H9 (cell line): ENCODE results near the gene TXNDC8. TPM values are rescaled to one million over a fixed set of nuclear protein-coding genes. Genes with fewer than 3 reads are reported as not detected.

Experiments used
- DNase-seq: peaks from one replicate; pipeline ENCODE4 v3.0.0-alpha.2; 2017
- H2AFZ ChIP-seq: one replicate; pipeline ENCODE4 v1.6.1; 2013; ENCODE audit warnings: mild to moderate bottlenecking, low read length, control low read depth, moderate library complexity
- H2AK5ac ChIP-seq: 2 replicates; pipeline ENCODE4 v1.6.1; 2013; ENCODE audit warnings: low read length, control low read depth, mixed read lengths; ENCODE audit not compliant: insufficient read length
- H2BK120ac ChIP-seq: one replicate; pipeline ENCODE4 v1.6.1; 2013; ENCODE audit warnings: low read depth, mild to moderate bottlenecking, low read length, control low read depth, inconsistent platforms; ENCODE audit not compliant: poor library complexity, severe bottlenecking
- H2BK12ac ChIP-seq: 2 replicates; pipeline ENCODE4 v1.6.1; 2013; ENCODE audit warnings: low read length, control low read depth, mixed read lengths, low read depth; ENCODE audit not compliant: insufficient read length
- H2BK15ac ChIP-seq: 2 replicates; pipeline ENCODE4 v1.6.1; 2013; ENCODE audit warnings: low read depth, low read length, control low read depth
- H2BK20ac ChIP-seq: one replicate; pipeline ENCODE4 v1.6.1; 2013; ENCODE audit warnings: low read depth, mild to moderate bottlenecking, low read length, control low read depth, inconsistent platforms; ENCODE audit not compliant: poor library complexity, severe bottlenecking
- H2BK5ac ChIP-seq: 2 replicates; pipeline ENCODE4 v1.6.1; 2013; ENCODE audit warnings: low read length, control low read depth, mixed read lengths; ENCODE audit not compliant: insufficient read length
- H3K14ac ChIP-seq: 2 replicates; pipeline ENCODE4 v1.6.1; 2013; ENCODE audit warnings: low read length, control low read depth; ENCODE audit not compliant: insufficient read depth
- H3K18ac ChIP-seq: 2 replicates; pipeline ENCODE4 v1.6.1; 2013; ENCODE audit warnings: low read depth, mild to moderate bottlenecking, mixed read lengths, low read length, control low read depth; ENCODE audit not compliant: insufficient read length
- H3K23ac ChIP-seq: 2 replicates; pipeline ENCODE4 v1.6.1; 2013; ENCODE audit warnings: low read length, control low read depth, mixed read lengths, low read depth; ENCODE audit not compliant: insufficient read length
- H3K23me2 ChIP-seq: 2 replicates; pipeline ENCODE4 v1.6.1; 2013; ENCODE audit warnings: low read depth, mild to moderate bottlenecking, mixed read lengths, low read length, control low read depth; ENCODE audit not compliant: insufficient read length, poor library complexity, severe bottlenecking
- H3K27ac ChIP-seq: 2 replicates; pipeline ENCODE4 v1.5.1; 2013; ENCODE audit warnings: low read length, control low read depth, mixed read lengths, low read depth; ENCODE audit not compliant: insufficient read length
- H3K27me3 ChIP-seq: 2 replicates; pipeline ENCODE4 v1.6.1; 2013; ENCODE audit warnings: low read length, control low read depth, inconsistent platforms; ENCODE audit not compliant: insufficient read depth
- H3K4ac ChIP-seq: 2 replicates; pipeline ENCODE4 v1.6.1; 2013; ENCODE audit warnings: low read depth, mild to moderate bottlenecking, control low read depth, inconsistent platforms, low read length, moderate library complexity
- H3K4me1 ChIP-seq: 2 replicates; pipeline ENCODE4 v1.6.1; 2013; ENCODE audit warnings: low read length, control low read depth, inconsistent platforms; ENCODE audit not compliant: insufficient read depth
- H3K4me2 ChIP-seq: 2 replicates; pipeline ENCODE4 v1.6.1; 2013; ENCODE audit warnings: low read length, control low read depth, mixed read lengths; ENCODE audit not compliant: insufficient read length, insufficient read depth
- H3K56ac ChIP-seq: 2 replicates; pipeline ENCODE4 v1.6.1; 2013; ENCODE audit warnings: low read depth, mild to moderate bottlenecking, mixed read lengths, low read length, control low read depth; ENCODE audit not compliant: insufficient read length
- H3K79me1 ChIP-seq: 2 replicates; pipeline ENCODE4 v1.6.1; 2013; ENCODE audit warnings: low read depth, mild to moderate bottlenecking, moderate library complexity, low read length, control low read depth, inconsistent platforms; ENCODE audit not compliant: insufficient read depth, poor library complexity, severe bottlenecking
- H3K79me2 ChIP-seq: 2 replicates; pipeline ENCODE4 v1.6.1; 2013; ENCODE audit warnings: low read length, control low read depth, inconsistent platforms; ENCODE audit not compliant: insufficient read depth
- H3K9ac ChIP-seq: 2 replicates; pipeline ENCODE4 v1.6.1; 2013; ENCODE audit warnings: low read length, control low read depth, mixed read lengths; ENCODE audit not compliant: insufficient read length; ENCODE audit errors: extremely low read depth
- H3K9me3 ChIP-seq: one replicate; pipeline ENCODE4 v1.6.1; 2013; ENCODE audit warnings: low read depth, low read length, inconsistent platforms; ENCODE audit not compliant: control insufficient read depth
- H3T11ph ChIP-seq: one replicate; pipeline ENCODE4 v1.6.1; 2013; ENCODE audit warnings: mild to moderate bottlenecking, low read length, control low read depth, inconsistent platforms
- H4K20me1 ChIP-seq: one replicate; pipeline ENCODE4 v1.6.1; 2013; ENCODE audit not compliant: control insufficient read depth, insufficient read length, insufficient read depth
- H4K5ac ChIP-seq: 2 replicates; pipeline ENCODE4 v1.6.1; 2013; ENCODE audit warnings: low read depth, mild to moderate bottlenecking, mixed read lengths, low read length, control low read depth; ENCODE audit not compliant: insufficient read length
- H4K8ac ChIP-seq: replicated peaks from 2 replicates; pipeline ENCODE4 v1.6.1; 2013; ENCODE audit warnings: low read length, control low read depth, mixed read lengths, low read depth; ENCODE audit not compliant: insufficient read length
- H4K91ac ChIP-seq: 2 replicates; pipeline ENCODE4 v1.6.1; 2013; ENCODE audit warnings: low read depth, mild to moderate bottlenecking, moderate library complexity, mixed read lengths, low read length, control low read depth; ENCODE audit not compliant: insufficient read length
- H3K27ac Mint-ChIP-seq, 3 experiments: 2 replicates in 2 of 3; 3 replicates in 1 of 3; pipeline ENCODE4 v1.8.0; 2020 to 2021; ENCODE audit warnings: mixed read lengths in 3 of 3, mild to moderate bottlenecking in 1 of 3, moderate library complexity in 1 of 3
- H3K27me3 Mint-ChIP-seq: 2 replicates; pipeline ENCODE4 v1.8.0; 2021; ENCODE audit warnings: low read depth, mild to moderate bottlenecking, moderate library complexity, mixed read lengths
- H3K36me3 Mint-ChIP-seq, 3 experiments: 2 replicates in 2 of 3; 3 replicates in 1 of 3; pipeline ENCODE4 v1.8.0; 2020 to 2021; ENCODE audit warnings: low read depth in 3 of 3, mixed read lengths in 3 of 3; ENCODE audit not compliant: insufficient read depth in 1 of 3
- H3K4me1 Mint-ChIP-seq, 2 experiments: 2 replicates each; pipeline ENCODE4 v1.8.0; 2020; ENCODE audit warnings: mixed read lengths in 2 of 2
- H3K4me3 Mint-ChIP-seq, 2 experiments: 2 replicates in 1 of 2; 3 replicates in 1 of 2; pipeline ENCODE4 v1.8.0; 2020 to 2021; ENCODE audit warnings: mild to moderate bottlenecking in 2 of 2, mixed read lengths in 2 of 2, moderate library complexity in 1 of 2
- H3K9me3 Mint-ChIP-seq, 2 experiments: 2 replicates in 1 of 2; 3 replicates in 1 of 2; pipeline ENCODE4 v1.8.0; 2020; ENCODE audit warnings: mild to moderate bottlenecking in 2 of 2, mixed read lengths in 2 of 2, moderate library complexity in 1 of 2
- CTCF ChIP-seq: fragments of 200-600 bp; sonication (generic); conservative IDR thresholded peaks from 3 replicates; pipeline ENCODE4 v1.8.0; 2021; ENCODE audit warnings: antibody characterized with exemption, mild to moderate bottlenecking
- WGBS: extraction: QIAGEN DNeasy Blood & Tissue Kit; methylation state at CpG from one replicate; pipeline ENCODE4 v1.1.7; 2013; ENCODE audit warnings: missing lambda C conversion rate, low lambda C conversion rate, mixed read lengths; ENCODE audit not compliant: insufficient read length; ENCODE audit errors: extremely low coverage; 5-methylcytosine and 5-hydroxymethylcytosine counted together
- total RNA-seq: library from RNA; stranded (reverse); gene quantifications from 2 replicates; pipeline ENCODE4 v1.2.1, GENCODE V29; 2021

TXNDC8 gene
- total RNA-seq, 1 experiment from 2014 or later = not detected

GRCh38 chr9:110336363-110336762 is 1.3 kb downstream of the TXNDC8 start:
- no peaks in the 10 kb centered on the region for H3K9me3 Mint-ChIP-seq
- no peak overlapping the region for H3T11ph ChIP-seq
- no peak overlapping the region for H2AFZ ChIP-seq
- H3K18ac ChIP-seq = no peak overlapping the region
- H4K20me1 ChIP-seq = no peaks in the 10 kb centered on the region
- H3K4me3 Mint-ChIP-seq = no peak overlapping the region
- no peak overlapping the region for H3K9ac ChIP-seq
- H3K4me2 ChIP-seq = no peak overlapping the region
- no peak overlapping the region for H3K23ac ChIP-seq
- H2BK5ac ChIP-seq = no peak overlapping the region
- TF ChIP-seq CTCF = no peak
- no peak overlapping the region for H2BK20ac ChIP-seq
- H2AK5ac ChIP-seq = no peak overlapping the region
- H3K36me3 Mint-ChIP-seq = no peaks in the 10 kb centered on the region
- H3K56ac ChIP-seq = no peak overlapping the region
- H3K27me3 ChIP-seq = no peaks in the 10 kb centered on the region
- H3K4me1 Mint-ChIP-seq = no peaks in the 10 kb centered on the region
- WGBS = no CpG with 5 or more reads among the region's 1 CpG
- H3K79me2 ChIP-seq = no peaks in the 10 kb centered on the region
- DNase-seq = no peak
- no peak overlapping the region for H4K8ac ChIP-seq
- no peaks in the 10 kb centered on the region for H3K27me3 Mint-ChIP-seq
- no peak overlapping the region for H3K27ac ChIP-seq
- H2BK15ac ChIP-seq = no peak overlapping the region
- H4K5ac ChIP-seq = no peak overlapping the region
- no peaks in the 10 kb centered on the region for H3K79me1 ChIP-seq
- no peaks in the 10 kb centered on the region for H3K9me3 ChIP-seq
- no peak overlapping the region for H3K27ac Mint-ChIP-seq
- H3K4ac ChIP-seq = no peak overlapping the region
- no peak overlapping the region for H2BK120ac ChIP-seq
- no peak overlapping the region for H4K91ac ChIP-seq
- no peaks in the 10 kb centered on the region for H3K4me1 ChIP-seq
- H2BK12ac ChIP-seq = no peak overlapping the region
- H3K23me2 ChIP-seq = no peaks in the 10 kb centered on the region
- H3K14ac ChIP-seq = no peak overlapping the region
